Vagina (tissue), 2 donors: ENCODE results near the gene THAP4. TPM values are rescaled to one million over a fixed set of nuclear protein-coding genes. Genes with fewer than 3 reads are reported as not detected.

Experiments used
- DNase-seq, 2 donors: peaks; one replicate each; pipeline ENCODE4 v3.0.0-alpha.2; 2017; ENCODE audit errors: extremely low spot score in 2 of 2
- H3K27ac ChIP-seq: fragments of 200-600 bp; sonication (generic); one replicate; pipeline ENCODE4 v1.5.1; 2019
- H3K27me3 ChIP-seq: fragments of 200-600 bp; sonication (generic); one replicate; pipeline ENCODE4 v1.5.1; 2019
- H3K36me3 ChIP-seq, 2 donors: fragments of 200-600 bp; sonication (generic); one replicate each; pipeline ENCODE4 v1.5.1; 2017 to 2019
- H3K4me1 ChIP-seq: fragments of 200-600 bp; sonication (generic); one replicate; pipeline ENCODE4 v1.5.1; 2019
- H3K4me3 ChIP-seq, 2 donors: fragments of 200-600 bp; sonication (generic); 1 replicate in 1 of 2; 2 replicates in 1 of 2; pipeline ENCODE4 v1.5.1; 2016 to 2019
- H3K9me3 ChIP-seq: fragments of 200-600 bp; sonication (generic); one replicate; pipeline ENCODE4 v1.5.1; 2019
- CTCF ChIP-seq, 3 experiments: fragments of 450-650 bp in 2 of 3; fragments of 200-600 bp in 1 of 3; sonication (generic) in 1 of 3; IDR thresholded peaks; one replicate each; pipeline ENCODE4 v1.5.1; 2017 to 2019; ENCODE audit warnings: antibody characterized with exemption in 3 of 3, mild to moderate bottlenecking in 2 of 3, moderate library complexity in 2 of 3
- POLR2A ChIP-seq, 2 donors: fragments of 450-650 bp; IDR thresholded peaks; one replicate each; pipeline ENCODE4 v1.6.1; 2017; ENCODE audit warnings: antibody characterized with exemption in 2 of 2, mild to moderate bottlenecking in 2 of 2, moderate library complexity in 2 of 2
- POLR2AphosphoS5 ChIP-seq, 2 donors: sonication (generic); formaldehyde crosslinking; IDR thresholded peaks; one replicate each; pipeline ENCODE4 v1.9.0; 2017; ENCODE audit warnings: antibody characterized with exemption in 2 of 2, mild to moderate bottlenecking in 2 of 2, low read depth in 1 of 2; ENCODE audit not compliant: insufficient read depth in 1 of 2
- intact Hi-C: fragments of 100-400 bp; cut with DNase I; formaldehyde crosslinking; loops from one replicate; pipeline ENCODE4 v1.15.1; 2023
- total RNA-seq: library from RNA; depleted of rRNA; stranded (reverse); fragments of >200 nt; gene quantifications from one replicate; pipeline ENCODE4 v1.2.3, GENCODE V29; 2016

Gene THAP4
- total RNA-seq, 1 donor from 2014 or later = 44.4 TPM

- DNase-seq = no peak
- no peaks in the 10 kb centered on the region for H3K36me3 ChIP-seq
- intact Hi-C loops = loop anchor here (5.0 kb wide), 1 partner anchor 322 kb away; the partner anchor contains the start of genes HDLBP and SEPTIN2
- no peak overlapping the region for H3K4me3 ChIP-seq
- no peaks in the 10 kb centered on the region for H3K27me3 ChIP-seq
- H3K4me1 ChIP-seq = peaks cover 53% of the 10 kb centered on the region
- H3K9me3 ChIP-seq = no peaks in the 10 kb centered on the region
- no peak for TF ChIP-seq POLR2A (IDR thresholded peaks at IDR 0.05)
- no peak for TF ChIP-seq CTCF (IDR thresholded peaks at IDR 0.05)
- no peak for TF ChIP-seq POLR2AphosphoS5 (IDR thresholded peaks at IDR 0.05; ENCODE audit: insufficient read depth in 1 of 2, low read depth in 1 of 2)
- H3K27ac ChIP-seq = no peak overlapping the region
These were observed 2.4 kb upstream of the THAP4 start for GRCh38 chr2:241639385-241639784.

- peaks cover 56% of the 10 kb centered on the region for H3K4me1 ChIP-seq
- no peak overlapping the region for H3K4me3 ChIP-seq
- no peak overlapping the region for H3K27ac ChIP-seq
- no peaks in the 10 kb centered on the region for H3K9me3 ChIP-seq
- H3K27me3 ChIP-seq = no peaks in the 10 kb centered on the region
- intact Hi-C loops = loop anchor here (5.0 kb wide), 1 partner anchor 322 kb away; the partner anchor contains the start of genes HDLBP and SEPTIN2
- no peak for DNase-seq
- H3K36me3 ChIP-seq = no peaks in the 10 kb centered on the region
- no peak for TF ChIP-seq POLR2A (IDR thresholded peaks at IDR 0.05)
- no peak for TF ChIP-seq CTCF (IDR thresholded peaks at IDR 0.05)
- no peak for TF ChIP-seq POLR2AphosphoS5 (IDR thresholded peaks at IDR 0.05; ENCODE audit: insufficient read depth in 1 of 2, low read depth in 1 of 2)
These were observed 2.0 kb upstream of the THAP4 start for GRCh38 chr2:241638940-241639339.

GRCh38 chr2:241637795-241638660, 1.1 kb upstream of the THAP4 start:
- H3K4me1 ChIP-seq = peaks cover 56% of the 10 kb centered on the region
- peak overlapping the region; percentile 82 to 87 for H3K4me3 ChIP-seq
- intact Hi-C loops = loop anchor here (5.0 kb wide), 1 partner anchor 321 kb away; the partner anchor contains the start of genes HDLBP and SEPTIN2
- H3K27me3 ChIP-seq = no peaks in the 10 kb centered on the region
- H3K27ac ChIP-seq = peak overlapping the region; percentile 98
- DNase-seq = no peak
- peaks cover 0 to 8% of the 10 kb centered on the region in 2 donors for H3K36me3 ChIP-seq
- TF ChIP-seq POLR2AphosphoS5 (IDR thresholded peaks at IDR 0.05; ENCODE audit: insufficient read depth in 1 of 2, low read depth in 1 of 2) (no peak), POLR2A (IDR thresholded peaks at IDR 0.05) (no peak), CTCF (IDR thresholded peaks at IDR 0.05) (no peak)
- H3K9me3 ChIP-seq = no peaks in the 10 kb centered on the region

- TF ChIP-seq POLR2AphosphoS5 (IDR thresholded peaks at IDR 0.05; ENCODE audit: insufficient read depth in 1 of 2, low read depth in 1 of 2) = no peak
- no peak for TF ChIP-seq CTCF (IDR thresholded peaks at IDR 0.05)
- TF ChIP-seq POLR2A (IDR thresholded peaks at IDR 0.05) = no peak
- Histone ChIP-seq H3K9me3 (no peaks in the 10 kb centered on the region), H3K4me1 (peaks cover 51% of the 10 kb centered on the region), H3K27me3 (no peaks in the 10 kb centered on the region), H3K4me3 (peak overlapping the region; percentile 82 to 87), H3K36me3 (peaks cover 0 to 23% of the 10 kb centered on the region in 2 donors), H3K27ac (peak overlapping the region; percentile 98)
- intact Hi-C loops = loop anchor here (5.0 kb wide), 1 partner anchor 319 kb away; the partner anchor contains the start of genes HDLBP and SEPTIN2
- no peak for DNase-seq
These were observed 558 bp downstream of the THAP4 start for GRCh38 chr2:241636182-241637017.
